NOMO-1 treated with DMSO at 0.1 percent for 48 hours (cell line): ENCODE data around the gene PDCD4.

ENCODE experiments used
- DNase-seq: peaks from one replicate; lab custom pipeline; 2025; ENCODE audit not compliant: unreplicated experiment; lab: John Stamatoyannopoulos, UW

The PDCD4 gene

GRCh38 chr10:110841767-110842267, 29.9 kb upstream of the PDCD4 start:
- DNase-seq = no peak

GRCh38 chr10:110842326-110842904, 29.3 kb upstream of the PDCD4 start:
- DNase-seq = no peak

GRCh38 chr10:110843031-110843430, 28.7 kb upstream of the PDCD4 start:
- peak; percentile 25 for DNase-seq

- DNase-seq = no peak
Observed at GRCh38 chr10:110843796-110844616, 27.7 kb upstream of the PDCD4 start.

GRCh38 chr10:110844617-110844881, 27.2 kb upstream of the PDCD4 start:
- DNase-seq = no peak

GRCh38 chr10:110845192-110845755, 26.5 kb upstream of the PDCD4 start:
- DNase-seq = no peak

- no peak for DNase-seq
Observed at GRCh38 chr10:110845756-110846620, 25.7 kb upstream of the PDCD4 start.

- no peak for DNase-seq
Observed at GRCh38 chr10:110847374-110847773, 24.4 kb upstream of the PDCD4 start.

GRCh38 chr10:110848106-110848505, 23.6 kb upstream of the PDCD4 start:
- no peak for DNase-seq

- no peak for DNase-seq
Observed at GRCh38 chr10:110850099-110850498, 21.6 kb upstream of the PDCD4 start.

GRCh38 chr10:110851020-110851612, 20.6 kb upstream of the PDCD4 start:
- peak; percentile 48 for DNase-seq

GRCh38 chr10:110852255-110852896, 19.4 kb upstream of the PDCD4 start:
- DNase-seq = no peak

GRCh38 chr10:110852947-110853346, 18.8 kb upstream of the PDCD4 start:
- no peak for DNase-seq

GRCh38 chr10:110853921-110854605, 17.7 kb upstream of the PDCD4 start:
- no peak for DNase-seq

- peak; percentile 12 for DNase-seq
Observed at GRCh38 chr10:110857265-110858171, 14.2 kb upstream of the PDCD4 start.

GRCh38 chr10:110858297-110858934, 13.3 kb upstream of the PDCD4 start:
- DNase-seq = no peak

- peak; percentile 77 for DNase-seq
Observed at GRCh38 chr10:110859206-110859972, 12.3 kb upstream of the PDCD4 start.

GRCh38 chr10:110859973-110860376, 11.8 kb upstream of the PDCD4 start:
- peak; percentile 96 for DNase-seq
